HG02943 (cell line): ENCODE results near the gene ICE1.
"Not testable (repeated sequence)": the region's sequence is repeated elsewhere in the genome, so short reads cannot be mapped to it uniquely, and the experiment has no call there.

Experiments
- ATAC-seq: cut with Tn5 transposase; IDR thresholded peaks from one replicate; pipeline ENCODE4 v1.9.1; 2021; ENCODE audit warnings: mild to moderate bottlenecking, low read depth, moderate library complexity; ENCODE audit not compliant: unreplicated experiment

The ICE1 gene

DNA sequence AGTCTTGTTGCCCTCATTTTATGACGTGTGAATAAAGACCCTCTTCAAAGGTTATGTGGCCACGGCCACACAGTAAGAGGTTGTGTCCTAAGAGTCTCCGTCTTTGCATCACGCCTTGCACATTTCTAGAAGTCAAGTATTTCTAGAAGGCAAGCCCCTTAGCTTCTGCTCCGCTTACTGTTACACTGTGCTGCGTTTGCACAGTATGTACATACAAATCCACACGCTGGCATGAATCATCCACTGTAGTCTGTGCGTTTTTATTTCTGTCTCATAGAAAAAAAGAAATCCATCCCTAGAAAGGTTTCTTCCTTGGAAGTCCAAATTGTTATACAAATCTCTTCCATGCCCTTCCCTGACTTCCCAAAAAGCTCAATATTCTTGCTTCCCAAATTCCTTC lies 21.4 kb upstream of the ICE1 start:
- no peak for ATAC-seq

- no peak for ATAC-seq
Observed at GRCh38 chr5:5403741-5404140, 18.7 kb upstream of the ICE1 start.

DNA sequence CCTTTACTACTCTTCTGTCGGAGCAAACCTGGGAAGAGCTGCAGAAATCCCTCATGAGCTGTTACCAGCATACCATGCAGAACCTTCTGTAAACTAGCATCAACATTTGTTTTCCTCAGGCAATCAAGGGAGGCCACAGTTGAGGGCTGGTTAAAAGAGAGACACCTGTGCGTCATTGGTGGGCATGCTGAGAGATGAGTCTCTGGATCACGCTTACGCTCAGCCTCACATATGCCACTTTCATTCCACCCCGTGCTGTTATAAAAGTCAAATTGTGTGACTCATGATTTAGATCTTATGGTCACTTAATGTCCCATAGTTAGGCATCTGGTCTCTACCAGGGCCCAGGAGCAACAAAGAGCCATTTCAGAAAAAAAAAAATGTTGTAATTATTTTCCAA lies 18.1 kb upstream of the ICE1 start:
- no peak for ATAC-seq

- ATAC-seq, result no peak
Observed at GRCh38 chr5:5405441-5405840, 17.0 kb upstream of the ICE1 start.

DNA sequence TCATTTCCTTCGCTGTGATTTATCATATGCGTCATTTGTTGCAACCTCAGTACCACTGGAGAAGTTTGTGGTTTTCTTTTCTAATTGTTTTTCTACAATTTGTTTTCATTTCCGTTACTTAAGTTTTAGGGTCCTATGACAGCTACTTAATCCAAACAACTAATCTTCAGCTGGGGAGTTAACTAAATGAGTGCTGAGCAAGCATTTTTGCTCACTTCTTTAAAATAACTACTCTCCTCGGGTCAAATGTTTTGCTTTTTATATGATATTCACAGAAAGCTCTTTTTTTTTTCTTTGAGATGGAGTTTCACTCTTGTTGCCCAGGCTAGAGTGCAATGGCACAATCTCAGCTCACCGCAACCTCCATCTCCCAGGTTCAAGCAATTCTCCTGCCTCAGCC lies 14.6 kb upstream of the ICE1 start:
- no peak for ATAC-seq

- no peak for ATAC-seq
Observed at GRCh38 chr5:5409151-5409810, 13.2 kb upstream of the ICE1 start.

- not testable (repeated sequence) for ATAC-seq
Observed at GRCh38 chr5:5413856-5414255, 8.6 kb upstream of the ICE1 start.

- no peak for ATAC-seq
Observed at GRCh38 chr5:5414999-5415398, 7.5 kb upstream of the ICE1 start.

DNA sequence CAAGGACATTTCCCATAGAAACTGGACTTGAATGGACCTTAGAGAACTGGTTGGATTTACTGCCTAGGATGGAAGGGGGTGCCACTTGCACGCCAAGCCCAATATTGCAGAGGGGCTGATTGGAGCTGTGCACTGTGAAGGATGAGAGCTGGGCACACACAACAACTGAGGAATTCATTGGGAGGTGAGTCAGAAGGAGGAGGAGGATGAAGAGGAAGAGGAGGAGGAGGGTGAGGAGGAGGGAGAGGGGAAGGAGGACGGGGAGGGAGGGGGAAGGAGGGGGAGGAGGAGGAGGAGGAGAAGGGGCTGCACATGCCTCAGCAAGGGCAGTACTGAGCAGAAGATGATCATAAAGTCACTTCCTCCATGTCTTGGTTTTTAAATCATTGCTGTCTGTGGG lies 5.7 kb upstream of the ICE1 start:
- no peak for ATAC-seq

DNA sequence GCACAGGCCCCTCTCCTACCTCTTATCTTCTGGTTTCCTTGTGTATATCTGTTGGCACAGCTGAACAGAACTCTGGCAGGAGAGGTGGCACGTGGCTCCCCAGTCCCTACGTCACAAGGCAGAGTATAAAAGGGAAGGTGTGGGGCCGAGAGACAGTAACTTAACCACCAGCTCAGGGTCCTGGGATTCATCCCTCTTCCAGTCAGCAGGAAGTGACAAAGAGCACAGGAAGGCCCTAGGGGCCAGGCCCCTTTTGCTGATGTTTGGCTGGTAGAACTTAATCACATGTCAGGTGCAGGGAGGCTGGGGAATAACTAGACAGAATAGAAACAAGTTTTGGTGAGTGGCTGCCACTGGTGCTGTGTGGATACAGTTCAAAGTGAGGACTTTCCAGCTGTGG lies 4.5 kb upstream of the ICE1 start:
- ATAC-seq, result no peak

DNA sequence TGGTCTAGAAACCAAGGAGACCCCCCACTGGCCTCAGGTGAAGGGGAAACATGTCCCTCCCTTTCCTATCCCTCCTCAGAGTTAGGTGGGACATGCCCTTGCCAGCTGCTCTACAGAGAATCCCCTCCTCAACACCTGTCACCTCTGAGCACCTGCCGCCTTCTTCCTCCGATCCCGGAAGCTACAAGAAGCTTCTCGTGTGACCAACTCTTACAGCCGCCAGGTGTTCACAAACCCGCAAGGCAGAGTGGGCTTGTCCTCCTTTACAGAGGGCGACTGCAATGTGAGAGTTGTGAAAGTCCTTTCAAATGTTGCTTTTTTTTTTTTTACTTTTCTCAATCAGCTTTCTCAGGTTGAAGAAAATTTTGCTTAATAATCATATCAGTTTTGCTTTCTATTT lies 3.7 kb upstream of the ICE1 start:
- no peak for ATAC-seq

DNA sequence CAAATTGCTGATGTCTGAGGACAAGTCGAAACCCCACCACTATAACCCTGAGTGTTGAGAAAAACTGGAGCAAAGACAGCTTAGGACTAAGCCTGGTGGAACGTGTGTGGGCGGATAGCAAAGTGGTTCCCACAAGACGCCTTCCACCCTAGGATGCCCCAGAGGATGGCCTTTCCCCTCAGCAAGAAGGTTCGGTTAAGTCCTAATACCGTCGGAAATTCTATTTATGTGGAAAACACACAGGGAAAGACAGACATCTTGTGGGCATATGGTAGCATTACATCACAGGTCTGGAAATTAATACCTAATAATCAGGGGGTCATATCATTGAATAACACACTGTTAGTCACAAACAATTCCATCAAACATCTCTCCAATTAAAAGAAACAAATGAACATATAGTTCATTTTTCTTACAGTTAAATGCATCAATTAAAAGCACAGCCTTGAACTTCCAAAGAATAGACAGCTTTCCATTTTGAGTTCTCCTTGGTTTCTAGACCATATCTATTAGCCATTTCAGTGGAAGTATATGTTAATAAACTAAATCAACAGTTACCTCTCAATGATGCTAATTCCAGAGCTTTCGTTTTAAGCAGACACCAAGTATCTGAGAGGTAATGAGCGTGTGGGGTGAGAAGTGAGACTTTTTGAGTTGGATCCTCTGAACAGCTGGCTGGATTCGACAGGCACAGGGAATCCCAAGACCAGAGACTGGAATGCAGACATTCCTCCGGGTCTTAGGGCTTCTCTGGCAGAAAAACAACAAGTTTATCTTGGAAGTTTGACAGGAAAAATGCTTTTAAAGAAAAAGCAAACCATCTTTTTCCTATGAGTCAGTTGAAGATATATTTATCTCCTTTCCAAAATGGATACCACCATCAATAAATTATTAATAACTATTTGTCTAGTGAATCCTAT lies 2.9 kb upstream of the ICE1 start:
- no peak for ATAC-seq

DNA sequence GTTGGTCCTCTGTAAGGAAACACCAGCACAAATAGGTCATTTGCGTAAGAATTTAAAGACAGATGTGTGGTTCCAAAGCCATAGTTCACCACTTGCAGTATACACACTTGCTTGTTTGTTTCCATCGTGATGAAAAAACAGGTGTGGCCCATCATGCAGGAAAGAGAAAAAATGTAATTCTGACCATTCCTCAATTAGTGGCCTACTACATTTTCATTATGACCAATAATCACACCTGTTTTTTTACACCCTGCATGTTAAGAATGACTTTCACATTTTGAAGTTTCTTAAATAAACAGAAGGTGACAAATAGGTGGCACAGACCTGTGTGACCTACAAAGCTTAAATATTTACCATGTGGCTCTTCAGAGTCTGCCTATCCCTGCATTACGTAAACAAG lies 2.2 kb upstream of the ICE1 start:
- ATAC-seq, result no peak

GRCh38 chr5:5421149-5421960 lies 1.1 kb upstream of the ICE1 start:
- ATAC-seq, result peak; percentile 5

- peak; percentile 3 for ATAC-seq
Observed at GRCh38 chr5:5422819-5423515, 490 bp downstream of the ICE1 start.

GRCh38 chr5:5423586-5423985 lies 1.1 kb downstream of the ICE1 start:
- no peak for ATAC-seq

DNA sequence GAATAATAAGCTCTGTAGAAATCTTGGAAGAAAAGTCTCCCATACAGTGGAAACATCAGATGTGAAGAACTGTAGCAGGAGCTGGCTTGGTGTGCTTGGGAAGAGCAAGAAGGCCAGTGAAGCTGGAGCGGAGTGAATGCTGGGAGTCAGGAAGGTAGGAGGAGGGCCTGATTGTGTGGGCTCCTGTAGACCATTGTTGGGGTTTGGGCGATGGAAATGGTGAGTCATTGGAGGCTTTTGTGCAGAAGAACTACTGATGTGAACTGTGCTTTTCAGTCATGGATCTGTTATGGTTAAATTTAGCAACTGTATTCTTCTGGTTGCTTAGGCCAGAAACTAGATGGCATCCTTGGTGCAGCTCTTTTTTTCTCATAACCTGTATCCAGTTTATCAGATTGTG lies 2.3 kb downstream of the ICE1 start:
- ATAC-seq, result no peak

GRCh38 chr5:5430136-5430535 lies 7.7 kb downstream of the ICE1 start:
- ATAC-seq, result no peak

DNA sequence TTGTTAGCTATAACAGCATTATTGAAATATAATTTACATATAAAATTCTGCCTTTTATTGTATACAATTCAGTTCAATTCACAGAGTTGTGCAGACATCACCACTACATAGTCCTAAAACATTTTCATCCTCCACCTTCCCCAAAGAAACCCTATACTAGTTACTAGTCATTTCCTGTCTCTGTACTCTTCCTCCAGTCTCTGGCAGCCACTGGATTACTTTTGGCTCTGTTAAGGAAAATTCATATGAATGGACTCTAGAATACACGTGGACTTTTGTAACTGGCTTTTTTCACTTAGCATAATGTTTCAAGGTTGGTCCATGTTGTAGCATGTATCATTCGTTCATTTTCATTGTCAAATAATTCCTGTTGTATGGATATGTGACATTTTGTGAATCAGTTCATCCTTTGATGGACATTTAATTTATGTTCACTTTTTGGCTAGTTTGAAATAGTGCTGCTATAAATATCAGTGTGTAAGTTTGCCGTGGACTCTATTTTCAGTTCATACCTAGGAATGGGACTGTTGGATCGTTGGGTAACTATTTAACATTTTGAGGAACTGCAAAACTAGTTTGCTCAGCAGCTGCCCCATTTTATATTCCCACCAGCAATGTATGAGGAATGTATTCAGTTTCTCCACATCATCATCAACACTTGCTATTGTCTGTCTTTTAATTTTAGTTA lies 9.7 kb downstream of the ICE1 start:
- no peak for ATAC-seq

GRCh38 chr5:5436203-5436760 lies 13.8 kb downstream of the ICE1 start:
- no peak for ATAC-seq
